K562 (cell line): ENCODE data around the gene NUAK2. TPM values are rescaled to one million over a fixed set of nuclear protein-coding genes. Genes with fewer than 3 reads are reported as not detected.

Source experiments
- ATAC-seq: fragments of 200-7000 bp; cut with Tn5 transposase; 3 replicates; pipeline ENCODE4 v1.9.1; 2020; ENCODE audit warnings: moderate library complexity
- BruUV-seq: library from RNA; stranded (reverse); fragments of 400-500 nt; replicated peaks from 2 replicates; lab custom pipeline; 2021; lab: Mats Ljungman, UMichigan
- CTCF ChIA-PET: fragments of 300-600 bp; formaldehyde crosslinking; extraction: SDS; loops from one replicate; lab custom pipeline; 2021; ENCODE audit warnings: low intra/inter-chr PET ratio; lab: Yijun Ruan, JAX
- POLR2A ChIA-PET: fragments of 300-600, 350-650 bp; sonication (Branson Sonifier 250); formaldehyde crosslinking; extraction: SDS; loops from one replicate; lab custom pipeline; 2021; ENCODE audit warnings: antibody characterized with exemption, inconsistent platforms; lab: Yijun Ruan, JAX
- DNase-seq, 4 experiments: peaks; one replicate each; pipeline versions ENCODE4 v3.0.0 to v3.0.0-alpha.2; 2011 to 2018; ENCODE audit warnings: low spot score in 3 of 4, mixed read lengths in 3 of 4; ENCODE audit errors: extremely low read depth in 1 of 4
- FAIRE-seq: peaks from 2 replicates; lab custom pipeline; 2011; peaks lifted over from hg19 to GRCh38; lab: Jason Lieb, UNC
- H2AFZ ChIP-seq: 2 replicates; pipeline ENCODE4 v1.6.0; 2011; ENCODE audit warnings: low read depth, low read length, control low read depth, inconsistent platforms
- H3K27ac ChIP-seq: fragments of 200-600 bp; 3 replicates; pipeline ENCODE4 v1.8.0; 2011; ENCODE audit warnings: low read depth, mild to moderate bottlenecking, control low read depth, inconsistent platforms, low read length, moderate library complexity, mixed read lengths; ENCODE audit errors: extremely low read depth
- H3K27me3 ChIP-seq, 2 experiments: fragments of 300-600 bp in 1 of 2; 2 replicates in 1 of 2; 3 replicates in 1 of 2; pipeline versions ENCODE4 v1.6.0 to v1.8.0; 2011; ENCODE audit warnings: inconsistent platforms in 2 of 2, low read length in 2 of 2, mild to moderate bottlenecking in 1 of 2, mixed read lengths in 1 of 2, moderate library complexity in 1 of 2; ENCODE audit not compliant: control insufficient read depth in 2 of 2, insufficient read depth in 2 of 2
- H3K36me3 ChIP-seq: fragments of 300-600 bp; 3 replicates; pipeline ENCODE4 v1.8.0; 2011; ENCODE audit warnings: mild to moderate bottlenecking, low read length, inconsistent platforms; ENCODE audit not compliant: control insufficient read depth, insufficient read depth
- H3K4me1 ChIP-seq, 2 experiments: fragments of 200-600 bp in 1 of 2; replicated peaks in 1 of 2; 2 replicates in 1 of 2; 3 replicates in 1 of 2; pipeline versions ENCODE4 v1.5.1 to v1.8.0; 2011; ENCODE audit warnings: inconsistent platforms in 2 of 2, low read length in 2 of 2, mild to moderate bottlenecking in 1 of 2, mixed read lengths in 1 of 2, moderate library complexity in 1 of 2; ENCODE audit not compliant: control insufficient read depth in 2 of 2, insufficient read depth in 2 of 2
- H3K4me2 ChIP-seq: 2 replicates; pipeline ENCODE4 v1.6.1; 2011; ENCODE audit warnings: low read length, control low read depth, inconsistent platforms, mixed read lengths; ENCODE audit not compliant: insufficient read depth
- H3K4me3 ChIP-seq: fragments of 200-600 bp; sonication (generic), shearing (Covaris generic); 2 replicates; pipeline ENCODE4 v1.5.1; 2016; ENCODE audit warnings: control low read depth, inconsistent platforms
- H3K79me2 ChIP-seq: fragments of 200-600 bp; 3 replicates; pipeline ENCODE4 v1.8.0; 2011; ENCODE audit warnings: low read length, inconsistent platforms; ENCODE audit not compliant: control insufficient read depth, insufficient read depth
- H3K9ac ChIP-seq, 2 experiments: 2 replicates each; pipeline versions ENCODE4 v1.6.0 to v1.6.1; 2011; ENCODE audit warnings: low read depth in 2 of 2, low read length in 2 of 2, control low read depth in 1 of 2, inconsistent platforms in 1 of 2, mild to moderate bottlenecking in 1 of 2, mixed read lengths in 1 of 2; ENCODE audit not compliant: insufficient read depth in 1 of 2
- H3K9me1 ChIP-seq: one replicate; pipeline ENCODE4 v1.6.0; 2011; ENCODE audit warnings: inconsistent platforms, mild to moderate bottlenecking, low read length, moderate library complexity; ENCODE audit not compliant: control insufficient read depth, insufficient read depth
- H3K9me3 ChIP-seq: replicated peaks from 2 replicates; pipeline ENCODE4 v1.5.1; 2011; ENCODE audit warnings: low read depth, low read length, inconsistent platforms; ENCODE audit not compliant: control insufficient read depth, insufficient read depth
- H4K20me1 ChIP-seq: replicated peaks from 2 replicates; pipeline ENCODE4 v1.6.1; 2011; ENCODE audit warnings: low read length, inconsistent platforms, mixed read lengths; ENCODE audit not compliant: control insufficient read depth, insufficient read depth
- CBX3 ChIP-seq, 2 experiments: IDR thresholded peaks; 1 replicate in 1 of 2; 2 replicates in 1 of 2; pipeline ENCODE4 v1.6.1; 2012; ENCODE audit warnings: inconsistent platforms in 2 of 2, low read length in 2 of 2, borderline replicate concordance in 1 of 2, control low read depth in 1 of 2
- DPF2 ChIP-seq: fragments of 450-650 bp; IDR thresholded peaks from 2 replicates; pipeline ENCODE4 v1.6.1; 2016
- EP300 ChIP-seq: IDR thresholded peaks from 2 replicates; pipeline ENCODE4 v1.6.1; 2012; ENCODE audit warnings: low read length, improper control_type of control experiment
- NFXL1 ChIP-seq: fragments of 450-650 bp; formaldehyde crosslinking; IDR thresholded peaks from 2 replicates; pipeline ENCODE4 v1.4.0; 2021; ENCODE audit warnings: mild to moderate bottlenecking
- TRIM28 ChIP-seq: fragments of 450-650 bp; IDR thresholded peaks from 2 replicates; pipeline ENCODE4 v1.6.1; 2017
- ZNF3 ChIP-seq: fragments of 250-450 bp; sonication (Bioruptor Pico); IDR thresholded peaks from 2 replicates; pipeline ENCODE4 v1.5.0; 2021; ENCODE audit warnings: mild to moderate bottlenecking, moderate library complexity
- ZNF699 ChIP-seq: fragments of 250-450 bp; sonication (Bioruptor Pico); IDR thresholded peaks from 2 replicates; pipeline ENCODE4 v1.8.0; 2021; ENCODE audit warnings: mild to moderate bottlenecking, moderate library complexity; ENCODE audit not compliant: insufficient replicate concordance
- WGBS: fragments of 100-300 bp; shearing (Covaris generic); methylation state at CpG from one replicate; pipeline ENCODE4 v1.1.6; 2016; ENCODE audit warnings: low coverage, mixed read lengths; ENCODE audit not compliant: insufficient coverage; ENCODE audit errors: missing lambda C conversion rate; 5-methylcytosine and 5-hydroxymethylcytosine counted together
- in situ Hi-C: fragments of 300-500 bp; cut with MboI; formaldehyde crosslinking; loops from 4 replicates; pipeline ENCODE4 v1.15.0; 2018; ENCODE audit warnings: inconsistent platforms, mixed read lengths
- intact Hi-C: fragments of 100-400 bp; cut with micrococcal nuclease; formaldehyde crosslinking; loops from 2 replicates; pipeline ENCODE4 v1.14.2; 2022
- polyA plus RNA-seq, 8 experiments: library from polyadenylated mRNA; depleted of rRNA in 4 of 8; stranded (reverse) in 5 of 8; unstranded in 3 of 8; fragments of >200 nt; fragmentation: Nextera tagmentation in 2 of 8; fragmentation: Illumina TruSeq in 1 of 8; extraction: Ambion mirVana in 2 of 8; extraction: Trizol in 1 of 8; gene quantifications; 2 replicates each; pipeline versions ENCODE4 v1.2.1 to v1.2.3, GENCODE V29; 2011 to 2014; ENCODE audit warnings: inconsistent platforms in 1 of 8, missing spikeins in 1 of 8
- total RNA-seq, 7 experiments: library from RNA; depleted of rRNA in 6 of 7; stranded (reverse); fragments of >200 nt in 6 of 7; fragmentation: Illumina TruSeq in 2 of 7; extraction: Trizol in 2 of 7; gene quantifications; 2 replicates each; pipeline versions ENCODE4 v1.2.1 to v1.2.3, GENCODE V29; 2011 to 2021; ENCODE audit warnings: low replicate concordance in 1 of 7
- TF ChIP-seq, protein P1 (sequence below): fragments of 450-650 bp; IDR thresholded peaks from 2 replicates; pipeline ENCODE4 v1.6.1; 2016; ENCODE audit warnings: missing biosample characterization, missing genetic modification characterization
- TF ChIP-seq, protein P2 (sequence below): sonication (generic); formaldehyde crosslinking; IDR thresholded peaks from 2 replicates; pipeline ENCODE4 v1.8.0; 2022; ENCODE audit warnings: mild to moderate bottlenecking, missing genetic modification reagents
- TF ChIP-seq, protein P3 (sequence below): fragments of 450-650 bp; formaldehyde crosslinking; IDR thresholded peaks from 2 replicates; pipeline ENCODE4 v1.4.0; 2022; ENCODE audit warnings: mild to moderate bottlenecking, moderate library complexity

The NUAK2 gene
- total and polyA plus RNA-seq, 9 of the 15 experiments (the other 6 are each of a cell fraction or from before 2014, with no cell fraction given), result 0.04 to 0.44 (median 0.14) TPM

DNA sequence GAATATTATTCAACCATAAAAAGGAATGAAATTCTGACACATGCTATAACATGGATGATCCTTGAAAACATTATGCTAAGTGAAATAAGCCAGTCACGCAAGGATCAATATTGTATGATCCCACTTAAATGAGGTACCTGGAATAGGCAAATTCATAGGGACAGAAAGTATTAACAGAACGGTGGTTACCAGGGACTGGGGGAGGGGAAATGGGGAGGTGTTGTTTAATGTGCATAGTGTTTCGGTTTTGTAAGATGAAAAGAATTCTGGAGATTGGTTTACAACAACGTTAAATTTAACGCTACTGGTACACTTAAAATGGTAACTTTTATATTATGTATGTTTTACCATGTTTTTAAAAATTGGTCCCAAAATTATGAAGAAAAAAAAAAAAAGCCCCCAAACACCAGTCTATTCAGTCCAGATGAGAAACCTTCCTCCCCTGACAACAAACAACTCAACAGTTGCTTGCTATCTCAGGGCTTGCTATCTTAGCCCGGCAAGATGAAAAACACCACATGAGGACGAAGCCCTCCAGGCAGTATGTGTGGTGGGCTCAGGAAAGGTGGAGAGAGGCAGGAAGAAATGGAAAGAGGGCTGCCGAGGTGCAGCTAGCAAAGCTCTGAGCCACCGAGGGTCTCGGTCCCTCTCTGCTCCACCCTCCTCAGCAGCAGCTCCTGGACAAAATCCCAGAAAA lies 8.5 kb downstream of the NUAK2 start:
- H3K4me1 ChIP-seq, result peaks cover 0 to 3% of the 10 kb centered on the region in 2 experiments; a peak in 1 of 5 replicates
- H3K27me3 ChIP-seq, result peaks cover 15 to 54% of the 10 kb centered on the region in 2 experiments; a peak in 4 of 5 replicates
- ATAC-seq (no peak), FAIRE-seq (no peak), DNase-seq (no peak)
- BruUV-seq, result no TSS peak
- H3K9ac ChIP-seq, result 0 out of 4 replicates have a peak overlapping the region, but pooled peaks of 1 of the 2 experiments have one; percentile 23
- intact Hi-C loops, result no loop called here
- H3K9me1 ChIP-seq, result no peaks in the 10 kb centered on the region
- no peak overlapping the region for H2AFZ ChIP-seq
- H3K36me3 ChIP-seq, result no peaks in the 10 kb centered on the region
- no peaks in the 10 kb centered on the region for H3K79me2 ChIP-seq
- H3K4me2 ChIP-seq, result no peak overlapping the region
- H3K27ac ChIP-seq, result no peak overlapping the region
- no peaks in the 10 kb centered on the region for H3K9me3 ChIP-seq
- in situ Hi-C loops, result no loop called here
- WGBS, result 7% methylated on average over 10 of the region's 10 CpGs
- TF ChIP-seq DPF2 (no peak), TRIM28 (no peak)
- POLR2A ChIA-PET, result no interaction called here
- CTCF ChIA-PET, result interaction anchor here (0.5 kb wide), 1 partner anchor 41 kb away, joined by 3 read pairs; no protein-coding TSS in a partner anchor
- no peak overlapping the region for H3K4me3 ChIP-seq
- H4K20me1 ChIP-seq, result no peaks in the 10 kb centered on the region

DNA sequence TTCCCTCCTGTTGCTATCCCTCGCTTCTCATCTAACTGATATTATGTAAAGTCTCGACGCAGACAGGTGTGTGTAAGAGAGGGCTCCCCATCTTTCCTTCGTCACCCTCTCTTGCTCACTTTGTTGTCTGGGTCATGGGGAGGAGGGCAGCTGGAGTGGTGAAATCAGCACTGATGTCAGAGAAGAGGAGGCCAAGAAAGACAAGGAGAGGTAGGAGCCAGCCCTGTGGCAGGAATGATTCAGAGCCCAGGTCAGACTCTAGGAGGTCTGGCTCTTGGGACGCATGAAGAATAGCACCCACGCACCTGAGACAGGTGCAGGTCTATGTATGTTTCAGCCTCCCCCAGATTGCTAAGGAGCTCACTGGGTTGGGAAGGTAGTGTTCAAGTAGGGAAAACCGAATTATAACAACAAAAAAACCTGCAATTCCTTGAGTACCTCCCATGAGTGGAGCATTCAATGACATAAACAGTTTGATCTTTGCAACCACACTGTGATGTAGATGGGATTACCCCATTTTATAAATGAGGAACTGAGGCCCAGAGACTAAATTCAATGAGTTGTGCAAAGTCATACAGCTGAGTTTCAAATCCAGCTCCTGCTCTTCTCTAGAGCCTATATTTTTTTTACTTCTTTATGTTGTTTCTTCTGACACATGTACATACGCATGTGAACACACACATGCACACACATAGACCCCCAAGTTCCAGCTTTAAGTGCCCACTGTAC lies 10.4 kb downstream of the NUAK2 start:
- 8% methylated on average over 8 of the region's 8 CpGs for WGBS
- TF ChIP-seq ZNF3 (CRISPR knock-in tag) (no peak), CBX3 (IDR thresholded peaks at IDR 0.05; ENCODE audit: borderline replicate concordance in 1 of 2, low read length in 2 of 2) (no peak), NFXL1 (CRISPR knock-in tag) (no peak), ZNF699 (no peak), EP300 (no peak)
- TF ChIP-seq, protein P1, sequence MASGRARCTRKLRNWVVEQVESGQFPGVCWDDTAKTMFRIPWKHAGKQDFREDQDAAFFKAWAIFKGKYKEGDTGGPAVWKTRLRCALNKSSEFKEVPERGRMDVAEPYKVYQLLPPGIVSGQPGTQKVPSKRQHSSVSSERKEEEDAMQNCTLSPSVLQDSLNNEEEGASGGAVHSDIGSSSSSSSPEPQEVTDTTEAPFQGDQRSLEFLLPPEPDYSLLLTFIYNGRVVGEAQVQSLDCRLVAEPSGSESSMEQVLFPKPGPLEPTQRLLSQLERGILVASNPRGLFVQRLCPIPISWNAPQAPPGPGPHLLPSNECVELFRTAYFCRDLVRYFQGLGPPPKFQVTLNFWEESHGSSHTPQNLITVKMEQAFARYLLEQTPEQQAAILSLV (tag), result no peak
- TF ChIP-seq, protein P2, sequence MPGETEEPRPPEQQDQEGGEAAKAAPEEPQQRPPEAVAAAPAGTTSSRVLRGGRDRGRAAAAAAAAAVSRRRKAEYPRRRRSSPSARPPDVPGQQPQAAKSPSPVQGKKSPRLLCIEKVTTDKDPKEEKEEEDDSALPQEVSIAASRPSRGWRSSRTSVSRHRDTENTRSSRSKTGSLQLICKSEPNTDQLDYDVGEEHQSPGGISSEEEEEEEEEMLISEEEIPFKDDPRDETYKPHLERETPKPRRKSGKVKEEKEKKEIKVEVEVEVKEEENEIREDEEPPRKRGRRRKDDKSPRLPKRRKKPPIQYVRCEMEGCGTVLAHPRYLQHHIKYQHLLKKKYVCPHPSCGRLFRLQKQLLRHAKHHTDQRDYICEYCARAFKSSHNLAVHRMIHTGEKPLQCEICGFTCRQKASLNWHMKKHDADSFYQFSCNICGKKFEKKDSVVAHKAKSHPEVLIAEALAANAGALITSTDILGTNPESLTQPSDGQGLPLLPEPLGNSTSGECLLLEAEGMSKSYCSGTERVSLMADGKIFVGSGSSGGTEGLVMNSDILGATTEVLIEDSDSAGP, result no peak
- TF ChIP-seq, protein P3, sequence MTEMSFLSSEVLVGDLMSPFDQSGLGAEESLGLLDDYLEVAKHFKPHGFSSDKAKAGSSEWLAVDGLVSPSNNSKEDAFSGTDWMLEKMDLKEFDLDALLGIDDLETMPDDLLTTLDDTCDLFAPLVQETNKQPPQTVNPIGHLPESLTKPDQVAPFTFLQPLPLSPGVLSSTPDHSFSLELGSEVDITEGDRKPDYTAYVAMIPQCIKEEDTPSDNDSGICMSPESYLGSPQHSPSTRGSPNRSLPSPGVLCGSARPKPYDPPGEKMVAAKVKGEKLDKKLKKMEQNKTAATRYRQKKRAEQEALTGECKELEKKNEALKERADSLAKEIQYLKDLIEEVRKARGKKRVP (CRISPR knock-in tag), result no peak

More for the DNA sequence above, 10.4 kb downstream of the NUAK2 start:
- H3K9me1 ChIP-seq, result no peaks in the 10 kb centered on the region
- BruUV-seq, result no TSS peak
- CTCF ChIA-PET, result no interaction called here
- in situ Hi-C loops (no loop called here), intact Hi-C loops (no loop called here)
- H3K27me3 ChIP-seq, result peaks cover 16 to 63% of the 10 kb centered on the region in 2 experiments; a peak in 4 of 5 replicates
- DNase-seq, result no peak
- peaks cover 0 to 4% of the 10 kb centered on the region in 2 experiments; a peak in 2 of 5 replicates for H3K4me1 ChIP-seq
- H3K4me3 ChIP-seq, result no peak overlapping the region
- POLR2A ChIA-PET, result interaction anchor here (0.5 kb wide), 1 partner anchor 11 kb away, joined by 3 read pairs; no protein-coding TSS in a partner anchor
- no peak overlapping the region for H3K9ac ChIP-seq
- no peaks in the 10 kb centered on the region for H3K79me2 ChIP-seq
- H3K27ac ChIP-seq, result no peak overlapping the region
- no peak for ATAC-seq
- H3K36me3 ChIP-seq, result no peaks in the 10 kb centered on the region
- no peaks in the 10 kb centered on the region for H3K9me3 ChIP-seq
- FAIRE-seq, result no peak
- H4K20me1 ChIP-seq, result 0 out of 2 replicates have a peak, but pooled peaks cover 5% of the 10 kb centered on the region
- H3K4me2 ChIP-seq, result no peak overlapping the region
- H2AFZ ChIP-seq, result no peak overlapping the region
